HG03520 (cell line): ENCODE data around the gene RRN3.
"Not testable (repeated sequence)": the region's sequence is repeated elsewhere in the genome, so short reads cannot be mapped to it uniquely, and the experiment has no call there.

Experiments
- ATAC-seq: cut with Tn5 transposase; IDR thresholded peaks from one replicate; pipeline ENCODE4 v1.9.1; 2021; ENCODE audit warnings: mild to moderate bottlenecking, moderate library complexity; ENCODE audit not compliant: unreplicated experiment

RRN3 gene

GRCh38 chr16:15099366-15099909, 5.4 kb upstream of the RRN3 start:
- ATAC-seq = not testable (repeated sequence)

- ATAC-seq = not testable (repeated sequence)
Measured at GRCh38 chr16:15096583-15096972, 2.5 kb upstream of the RRN3 start.

- not testable (repeated sequence) for ATAC-seq
Measured at GRCh38 chr16:15093571-15093954, 509 bp downstream of the RRN3 start.

GRCh38 chr16:15090663-15091269, 3.3 kb downstream of the RRN3 start:
- not testable (repeated sequence) for ATAC-seq

- ATAC-seq = not testable (repeated sequence)
Measured at GRCh38 chr16:15082788-15083187, 11.3 kb downstream of the RRN3 start.

- ATAC-seq = not testable (repeated sequence)
Measured at GRCh38 chr16:15080883-15081282, 13.2 kb downstream of the RRN3 start.

GRCh38 chr16:15076161-15076560, 17.9 kb downstream of the RRN3 start:
- not testable (repeated sequence) for ATAC-seq

- no peak for ATAC-seq
Measured at GRCh38 chr16:15073101-15073500, 21.0 kb downstream of the RRN3 start.

- ATAC-seq = not testable (repeated sequence)
Measured at GRCh38 chr16:15071916-15072769, 21.9 kb downstream of the RRN3 start.

- not testable (repeated sequence) for ATAC-seq
Measured at GRCh38 chr16:15071013-15071412, 23.1 kb downstream of the RRN3 start.

GRCh38 chr16:15066690-15067089, 27.4 kb downstream of the RRN3 start:
- ATAC-seq = not testable (repeated sequence)

- ATAC-seq = not testable (repeated sequence)
Measured at GRCh38 chr16:15065961-15066360, 28.1 kb downstream of the RRN3 start.

GRCh38 chr16:15062085-15062810, 31.8 kb downstream of the RRN3 start:
- ATAC-seq = not testable (repeated sequence)

- no peak for ATAC-seq
Measured at GRCh38 chr16:15059324-15059723, 34.7 kb downstream of the RRN3 start.

- ATAC-seq = no peak
Measured at GRCh38 chr16:15057681-15058417, 36.2 kb downstream of the RRN3 start.

GRCh38 chr16:15055141-15056053, 38.7 kb downstream of the RRN3 start:
- ATAC-seq = peak; percentile 61

GRCh38 chr16:15054357-15055140, 39.5 kb downstream of the RRN3 start:
- no peak for ATAC-seq

- no peak for ATAC-seq
Measured at GRCh38 chr16:15053904-15054303, 40.2 kb downstream of the RRN3 start.
